Calu3 (cell line): Measurements from ENCODE around the gene NUPR2. TPM values are rescaled to one million over a fixed set of nuclear protein-coding genes. Genes with fewer than 3 reads are reported as not detected.
"Not testable (repeated sequence)": the region's sequence is repeated elsewhere in the genome, so short reads cannot be mapped to it uniquely, and the experiment has no call there.

Experiments
- BruUV-seq: library from RNA; stranded (reverse); fragments of 400-500 nt; replicated peaks from 2 replicates; lab custom pipeline; 2021; lab: Mats Ljungman, UMichigan
- CTCF ChIA-PET: fragments of 300-600 bp; sonication (Branson Sonifier 250); formaldehyde crosslinking; loops from one replicate; lab custom pipeline; 2022; ENCODE audit warnings: antibody characterized with exemption; lab: Charles Lee
- DNase-seq: peaks from one replicate; pipeline ENCODE4 v3.0.0; 2022
- H3K27ac Mint-ChIP-seq: one replicate; pipeline ENCODE4 v1.8.0; 2022; ENCODE audit warnings: mixed read lengths; ENCODE audit not compliant: unreplicated experiment
- H3K27me3 Mint-ChIP-seq: one replicate; pipeline ENCODE4 v1.8.0; 2022; ENCODE audit warnings: mixed read lengths; ENCODE audit not compliant: unreplicated experiment
- H3K36me3 Mint-ChIP-seq: one replicate; pipeline ENCODE4 v1.8.0; 2022; ENCODE audit warnings: mild to moderate bottlenecking, moderate library complexity, mixed read lengths; ENCODE audit not compliant: insufficient read depth, unreplicated experiment
- H3K4me1 Mint-ChIP-seq: one replicate; pipeline ENCODE4 v1.8.0; 2022; ENCODE audit warnings: mild to moderate bottlenecking, low read depth, mixed read lengths; ENCODE audit not compliant: unreplicated experiment
- H3K4me3 Mint-ChIP-seq: one replicate; pipeline ENCODE4 v1.8.0; 2022; ENCODE audit warnings: mild to moderate bottlenecking, low read depth, moderate library complexity, mixed read lengths; ENCODE audit not compliant: unreplicated experiment
- H3K9me3 Mint-ChIP-seq: one replicate; pipeline ENCODE4 v1.8.0; 2022; ENCODE audit warnings: low read depth, mixed read lengths; ENCODE audit not compliant: unreplicated experiment
- intact Hi-C: fragments of 100-400 bp; cut with micrococcal nuclease; formaldehyde crosslinking; loops from one replicate; pipeline ENCODE4 v1.10.0; 2022; ENCODE audit not compliant: unreplicated experiment
- total RNA-seq: library from RNA; stranded (reverse); gene quantifications from 2 replicates; pipeline ENCODE4 v1.2.3, GENCODE V29; 2022
- TF ChIP-seq, protein P1 (sequence below): fragments of 200-600 bp; IDR thresholded peaks from one replicate; pipeline ENCODE4 v1.8.0; 2022; ENCODE audit warnings: antibody characterized with exemption; ENCODE audit not compliant: unreplicated experiment

Gene NUPR2
- total RNA-seq, 1 experiment from 2014 or later, result not detected

GRCh38 chr7:56099653-56100052 is 16.6 kb downstream of the NUPR2 start:
- no peak overlapping the region for H3K4me3 Mint-ChIP-seq
- DNase-seq, result no peak
- no peaks in the 10 kb centered on the region for H3K27me3 Mint-ChIP-seq
- no peaks in the 10 kb centered on the region for H3K9me3 Mint-ChIP-seq
- CTCF ChIA-PET, result no interaction called here
- peaks cover 81% of the 10 kb centered on the region for H3K36me3 Mint-ChIP-seq
- intact Hi-C loops, result loop anchor here (10.0 kb wide), 1 partner anchor 95 kb away; no protein-coding TSS in a partner anchor
- H3K27ac Mint-ChIP-seq, result peak overlapping the region; percentile 77
- no TSS peak for BruUV-seq
- TF ChIP-seq, protein P1, sequence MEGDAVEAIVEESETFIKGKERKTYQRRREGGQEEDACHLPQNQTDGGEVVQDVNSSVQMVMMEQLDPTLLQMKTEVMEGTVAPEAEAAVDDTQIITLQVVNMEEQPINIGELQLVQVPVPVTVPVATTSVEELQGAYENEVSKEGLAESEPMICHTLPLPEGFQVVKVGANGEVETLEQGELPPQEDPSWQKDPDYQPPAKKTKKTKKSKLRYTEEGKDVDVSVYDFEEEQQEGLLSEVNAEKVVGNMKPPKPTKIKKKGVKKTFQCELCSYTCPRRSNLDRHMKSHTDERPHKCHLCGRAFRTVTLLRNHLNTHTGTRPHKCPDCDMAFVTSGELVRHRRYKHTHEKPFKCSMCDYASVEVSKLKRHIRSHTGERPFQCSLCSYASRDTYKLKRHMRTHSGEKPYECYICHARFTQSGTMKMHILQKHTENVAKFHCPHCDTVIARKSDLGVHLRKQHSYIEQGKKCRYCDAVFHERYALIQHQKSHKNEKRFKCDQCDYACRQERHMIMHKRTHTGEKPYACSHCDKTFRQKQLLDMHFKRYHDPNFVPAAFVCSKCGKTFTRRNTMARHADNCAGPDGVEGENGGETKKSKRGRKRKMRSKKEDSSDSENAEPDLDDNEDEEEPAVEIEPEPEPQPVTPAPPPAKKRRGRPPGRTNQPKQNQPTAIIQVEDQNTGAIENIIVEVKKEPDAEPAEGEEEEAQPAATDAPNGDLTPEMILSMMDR, result no peak
- no peaks in the 10 kb centered on the region for H3K4me1 Mint-ChIP-seq

DNA sequence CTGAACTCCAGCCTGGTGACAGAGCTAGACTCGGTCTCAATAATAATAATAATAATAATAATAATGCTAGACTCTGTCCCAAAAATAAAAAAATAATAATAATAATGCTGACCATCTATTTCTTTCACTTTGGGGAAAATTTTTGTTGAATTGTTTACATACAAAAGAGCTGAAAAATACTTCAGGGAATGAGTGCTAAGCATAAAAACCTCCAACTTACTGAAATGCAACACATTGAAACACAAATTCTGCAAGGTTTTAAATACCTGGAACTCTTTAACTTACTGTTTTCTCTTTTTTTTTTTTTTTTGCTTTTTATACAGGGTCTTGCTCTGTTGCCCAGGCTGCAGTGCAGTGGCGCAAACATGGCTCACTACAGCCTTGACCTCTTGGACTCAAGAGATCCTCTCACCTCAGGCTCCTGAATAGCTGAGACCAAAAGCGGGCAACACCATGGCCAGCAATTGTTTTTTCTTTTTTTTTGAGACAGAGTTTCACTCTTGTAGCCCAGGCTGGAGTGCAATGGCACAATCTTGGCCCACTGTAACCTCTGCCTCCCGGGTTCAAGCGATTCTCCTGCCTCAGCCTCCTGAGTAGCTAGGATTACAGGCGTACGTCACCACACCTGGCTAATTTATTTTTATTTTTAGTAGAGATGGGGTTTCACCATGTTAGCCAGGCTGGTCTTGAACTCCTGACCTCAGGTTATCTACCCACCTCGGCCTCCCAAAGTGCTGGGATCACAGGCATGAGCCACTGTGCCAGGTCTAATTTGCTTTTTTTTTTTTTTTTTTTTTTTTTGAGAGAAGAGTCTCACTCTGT is 17.8 kb downstream of the NUPR2 start:
- DNase-seq, H3K27me3 Mint-ChIP-seq, H3K4me3 Mint-ChIP-seq, H3K27ac Mint-ChIP-seq, H3K4me1 Mint-ChIP-seq, BruUV-seq, intact Hi-C loops, H3K9me3 Mint-ChIP-seq: not testable (repeated sequence)
- CTCF ChIA-PET, result interaction anchor here (0.9 kb wide), 1 partner anchor 10 kb away, joined by 4 read pairs; no protein-coding TSS in a partner anchor
- peaks cover 81% of the 10 kb centered on the region for H3K36me3 Mint-ChIP-seq

GRCh38 chr7:56097700-56098099 is 18.5 kb downstream of the NUPR2 start:
- TF ChIP-seq, protein P1, result no peak
- DNase-seq, result no peak
- peaks cover 81% of the 10 kb centered on the region for H3K36me3 Mint-ChIP-seq
- intact Hi-C loops, result no loop called here
- H3K4me3 Mint-ChIP-seq, result no peak overlapping the region
- no peak overlapping the region for H3K27ac Mint-ChIP-seq
- H3K27me3 Mint-ChIP-seq, result no peaks in the 10 kb centered on the region
- no TSS peak for BruUV-seq
- H3K9me3 Mint-ChIP-seq, result no peaks in the 10 kb centered on the region
- H3K4me1 Mint-ChIP-seq, result no peaks in the 10 kb centered on the region
- CTCF ChIA-PET, result interaction anchor here (0.9 kb wide), 1 partner anchor 10 kb away, joined by 4 read pairs; no protein-coding TSS in a partner anchor

- H3K27ac Mint-ChIP-seq, result peak within 1 kb of the TSS; percentile 20
- H3K9me3 Mint-ChIP-seq, result no peaks in the 10 kb centered on the region
- intact Hi-C loops, result no loop called here
Measured at GRCh38 chr7:56092789-56093531, 23.3 kb downstream of the NUPR2 start, which contains the start of gene PHKG1. Gene PHKG1 (minus strand): TSS chr7:56092952. CDS start chr7:56088941, 4,011 bp downstream.

DNA sequence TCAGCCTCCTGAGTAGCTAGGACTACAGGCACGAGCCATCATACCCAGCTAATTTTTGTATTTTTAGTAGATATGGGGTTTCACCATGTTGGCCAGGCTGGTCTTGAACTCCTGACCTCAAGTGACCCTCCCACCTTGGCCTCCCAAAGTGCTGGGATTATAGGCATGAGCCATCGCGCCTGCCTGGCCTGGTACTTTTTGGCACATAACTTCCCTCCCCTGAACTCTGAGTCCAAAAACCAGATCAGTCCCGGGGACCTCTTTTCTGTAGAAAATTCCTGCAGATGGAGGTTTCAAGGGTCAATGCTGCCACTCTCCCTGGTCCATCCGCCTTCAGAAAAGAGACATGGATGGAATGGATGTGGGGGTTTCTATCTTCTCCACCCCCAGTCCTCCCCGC is 23.8 kb downstream of the NUPR2 start:
- H3K9me3 Mint-ChIP-seq, intact Hi-C loops, BruUV-seq, H3K4me1 Mint-ChIP-seq, DNase-seq, H3K4me3 Mint-ChIP-seq, H3K27ac Mint-ChIP-seq, H3K27me3 Mint-ChIP-seq: not testable (repeated sequence)
- peaks cover 50% of the 10 kb centered on the region for H3K36me3 Mint-ChIP-seq
- CTCF ChIA-PET, result interaction anchor here (0.5 to 1.6 kb wide), 6 partner anchors 16 to 1292 kb away, joined by 3 to 7 read pairs (median 6); partner anchors contain the start of genes CCT6A and PSPH

More at GRCh38 chr7:56092789-56093531, 23.3 kb downstream of the NUPR2 start, which contains the start of gene PHKG1:
- DNase-seq, result peak; percentile 64
- CTCF ChIA-PET, result interaction anchor here (0.5 to 1.6 kb wide), 7 partner anchors 15 to 1292 kb away, joined by 3 to 7 read pairs (median 5); partner anchors contain the start of genes CCT6A and PSPH
- no peaks in the 10 kb centered on the region for H3K27me3 Mint-ChIP-seq
- TF ChIP-seq, protein P1, result peak; percentile 68
- no peaks in the 10 kb centered on the region for H3K4me1 Mint-ChIP-seq
- peaks cover 52% of the 10 kb centered on the region for H3K36me3 Mint-ChIP-seq
- BruUV-seq, result no TSS peak
- H3K4me3 Mint-ChIP-seq, result no peak within 1 kb of the TSS
